Activated naive CD8-positive, alpha-beta T cell treated with anti-CD3 and anti-CD28 coated beads for 36 hours (primary cell): ENCODE measurements around the gene BCAS2. TPM values are rescaled to one million over a fixed set of nuclear protein-coding genes. Genes with fewer than 3 reads are reported as not detected.
"Not testable (repeated sequence)": the region's sequence is repeated elsewhere in the genome, so short reads cannot be mapped to it uniquely, and the experiment has no call there.

Experiments
- DNase-seq: peaks from one replicate; pipeline ENCODE4 v3.0.0; 2021
- H3K27ac Mint-ChIP-seq: one replicate; pipeline ENCODE4 v1.8.0; 2022; ENCODE audit warnings: mild to moderate bottlenecking, moderate library complexity, mixed read lengths
- H3K27me3 Mint-ChIP-seq: one replicate; pipeline ENCODE4 v1.8.0; 2022; ENCODE audit warnings: mild to moderate bottlenecking, mixed read lengths
- H3K36me3 Mint-ChIP-seq: one replicate; pipeline ENCODE4 v1.8.0; 2021; ENCODE audit warnings: mild to moderate bottlenecking, mixed read lengths
- H3K4me1 Mint-ChIP-seq: one replicate; pipeline ENCODE4 v1.8.0; 2021; ENCODE audit warnings: mixed read lengths
- H3K4me3 Mint-ChIP-seq: one replicate; pipeline ENCODE4 v1.8.0; 2022; ENCODE audit warnings: mild to moderate bottlenecking, moderate library complexity, mixed read lengths
- H3K9me3 Mint-ChIP-seq: one replicate; pipeline ENCODE4 v1.8.0; 2022; ENCODE audit warnings: mixed read lengths
- total RNA-seq, 2 experiments: library from RNA; stranded (reverse); gene quantifications; one replicate each; pipeline ENCODE4 v1.2.3, GENCODE V29; 2021

BCAS2 gene
- total RNA-seq, 2 experiments from 2014 or later = 68.0 to 69.1 TPM

GRCh38 chr1:114586513-114587047 lies 5.2 kb upstream of the BCAS2 start:
- peaks cover 4% of the 10 kb centered on the region for H3K36me3 Mint-ChIP-seq
- no peak overlapping the region for H3K4me3 Mint-ChIP-seq
- no peak overlapping the region for H3K27ac Mint-ChIP-seq
- H3K9me3 Mint-ChIP-seq = no peaks in the 10 kb centered on the region
- DNase-seq = no peak
- H3K4me1 Mint-ChIP-seq = peaks cover 7% of the 10 kb centered on the region
- H3K27me3 Mint-ChIP-seq = peaks cover 3% of the 10 kb centered on the region

GRCh38 chr1:114585231-114585630 lies 3.8 kb upstream of the BCAS2 start:
- Mint-ChIP-seq H3K4me3 (no peak overlapping the region), H3K4me1 (peaks cover 7% of the 10 kb centered on the region), H3K27ac (no peak overlapping the region), H3K36me3 (peaks cover 4% of the 10 kb centered on the region), H3K9me3 (no peaks in the 10 kb centered on the region), H3K27me3 (no peaks in the 10 kb centered on the region)
- no peak for DNase-seq

- no peak overlapping the region for H3K4me3 Mint-ChIP-seq
- H3K27ac Mint-ChIP-seq = no peak overlapping the region
- H3K36me3 Mint-ChIP-seq = peaks cover 33% of the 10 kb centered on the region
- no peaks in the 10 kb centered on the region for H3K27me3 Mint-ChIP-seq
- peaks cover 10% of the 10 kb centered on the region for H3K4me1 Mint-ChIP-seq
- H3K9me3 Mint-ChIP-seq = no peaks in the 10 kb centered on the region
- DNase-seq = no peak
Measured at GRCh38 chr1:114574365-114574764, 7.0 kb downstream of the BCAS2 start.

DNA sequence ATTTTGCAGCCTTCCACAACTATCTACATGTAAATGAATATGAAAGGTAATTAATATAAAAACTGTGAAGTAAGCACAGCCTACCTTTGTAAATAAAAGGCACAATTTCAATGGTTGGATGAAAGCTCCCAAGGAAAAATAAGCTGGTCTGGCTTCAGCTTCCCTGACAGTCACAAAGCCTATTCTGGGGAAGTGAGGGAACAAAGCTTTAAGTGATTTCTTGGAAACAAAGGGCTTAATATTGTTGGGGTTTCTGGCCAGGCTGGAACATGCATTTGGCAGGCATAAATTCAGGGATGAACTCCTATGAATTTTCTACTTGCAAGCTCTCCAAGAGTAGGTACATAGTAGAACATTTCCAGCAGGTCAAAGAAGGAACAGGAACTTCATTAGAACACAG lies 17.3 kb downstream of the BCAS2 start:
- Mint-ChIP-seq H3K27ac (no peak overlapping the region), H3K9me3 (peaks cover 9% of the 10 kb centered on the region), H3K27me3 (no peaks in the 10 kb centered on the region), H3K4me3 (no peak overlapping the region), H3K4me1 (peaks cover 3% of the 10 kb centered on the region), H3K36me3 (peaks cover 53% of the 10 kb centered on the region)
- no peak for DNase-seq

DNA sequence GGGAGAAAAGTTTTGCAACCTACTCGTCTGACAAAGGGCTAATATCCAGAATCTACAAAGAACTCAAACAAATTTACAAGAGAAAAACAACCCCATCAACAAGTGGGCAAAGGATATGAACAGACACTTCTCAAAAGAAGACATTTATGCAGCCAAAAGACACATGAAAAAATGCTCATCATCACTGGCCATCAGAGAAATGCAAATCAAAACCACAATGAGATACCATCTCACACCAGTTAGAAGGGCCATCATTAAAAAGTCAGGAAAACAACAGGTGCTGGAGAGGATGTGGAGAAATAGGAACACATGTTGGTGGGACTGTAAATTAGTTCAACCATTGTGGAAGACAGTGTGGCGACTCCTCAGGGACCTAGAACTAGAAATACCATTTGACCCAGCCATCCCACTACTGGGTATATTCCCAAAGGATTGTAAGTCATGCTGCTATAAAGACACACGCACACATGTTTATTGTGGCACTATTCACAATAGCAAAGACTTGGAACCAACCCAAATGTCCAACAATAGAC lies 18.4 kb downstream of the BCAS2 start:
- H3K27me3 Mint-ChIP-seq, DNase-seq, H3K9me3 Mint-ChIP-seq, H3K4me1 Mint-ChIP-seq, H3K4me3 Mint-ChIP-seq, H3K27ac Mint-ChIP-seq: not testable (repeated sequence)
- peaks cover 52% of the 10 kb centered on the region for H3K36me3 Mint-ChIP-seq

GRCh38 chr1:114561333-114561732 lies 20.1 kb downstream of the BCAS2 start:
- DNase-seq = no peak
- H3K36me3 Mint-ChIP-seq = peaks cover 38% of the 10 kb centered on the region
- H3K4me1 Mint-ChIP-seq = peaks cover 3% of the 10 kb centered on the region
- H3K4me3 Mint-ChIP-seq = no peak overlapping the region
- peaks cover 9% of the 10 kb centered on the region for H3K9me3 Mint-ChIP-seq
- no peak overlapping the region for H3K27ac Mint-ChIP-seq
- no peaks in the 10 kb centered on the region for H3K27me3 Mint-ChIP-seq

GRCh38 chr1:114559356-114559755 lies 22.1 kb downstream of the BCAS2 start:
- peaks cover 19% of the 10 kb centered on the region for H3K36me3 Mint-ChIP-seq
- H3K9me3 Mint-ChIP-seq = peaks cover 3% of the 10 kb centered on the region
- no peak overlapping the region for H3K4me3 Mint-ChIP-seq
- no peaks in the 10 kb centered on the region for H3K27me3 Mint-ChIP-seq
- H3K27ac Mint-ChIP-seq = no peak overlapping the region
- peaks cover 3% of the 10 kb centered on the region for H3K4me1 Mint-ChIP-seq
- DNase-seq = no peak

- Mint-ChIP-seq H3K27me3 (no peaks in the 10 kb centered on the region), H3K4me3 (no peak overlapping the region), H3K27ac (no peak overlapping the region)
Measured at GRCh38 chr1:114558544-114558943, 22.9 kb downstream of the BCAS2 start.

GRCh38 chr1:114554577-114554976 lies 26.8 kb downstream of the BCAS2 start:
- H3K4me3 Mint-ChIP-seq = no peak overlapping the region
- DNase-seq = no peak
- H3K36me3 Mint-ChIP-seq = no peaks in the 10 kb centered on the region
- H3K27me3 Mint-ChIP-seq = peaks cover 4% of the 10 kb centered on the region
- H3K9me3 Mint-ChIP-seq = no peaks in the 10 kb centered on the region
- no peak overlapping the region for H3K27ac Mint-ChIP-seq
- H3K4me1 Mint-ChIP-seq = no peaks in the 10 kb centered on the region

More at GRCh38 chr1:114558544-114558943, 22.9 kb downstream of the BCAS2 start:
- H3K36me3 Mint-ChIP-seq = peaks cover 12% of the 10 kb centered on the region
- peaks cover 3% of the 10 kb centered on the region for H3K4me1 Mint-ChIP-seq
- H3K9me3 Mint-ChIP-seq = peaks cover 3% of the 10 kb centered on the region
- DNase-seq = no peak

- peaks cover 4% of the 10 kb centered on the region for H3K27me3 Mint-ChIP-seq
- H3K4me1 Mint-ChIP-seq = no peaks in the 10 kb centered on the region
- no peak overlapping the region for H3K27ac Mint-ChIP-seq
- H3K36me3 Mint-ChIP-seq = no peaks in the 10 kb centered on the region
- DNase-seq = no peak
- no peak overlapping the region for H3K4me3 Mint-ChIP-seq
- no peaks in the 10 kb centered on the region for H3K9me3 Mint-ChIP-seq
Measured at GRCh38 chr1:114552106-114552639, 29.2 kb downstream of the BCAS2 start.

DNA sequence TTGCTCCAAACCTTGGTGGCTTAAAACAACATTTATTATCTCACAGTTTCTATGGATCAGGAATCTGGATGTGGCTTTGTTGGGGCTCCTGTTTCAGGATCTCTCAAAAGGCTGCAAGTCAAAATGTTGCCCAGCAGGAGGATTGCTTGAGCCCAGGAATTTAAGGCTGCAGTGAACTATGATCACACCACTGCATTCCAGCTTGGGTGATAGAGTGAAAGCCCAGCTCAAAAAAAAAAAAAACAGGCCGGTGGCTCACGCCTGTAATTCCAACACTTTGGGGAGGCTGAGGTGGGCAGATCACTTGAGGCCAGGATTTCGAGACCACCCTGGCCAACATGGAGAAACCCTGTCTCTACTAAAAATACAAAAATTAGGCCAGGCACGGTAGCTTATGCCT lies 30.0 kb downstream of the BCAS2 start:
- Mint-ChIP-seq H3K4me3 (no peak overlapping the region), H3K27me3 (peaks cover 4% of the 10 kb centered on the region), H3K27ac (no peak overlapping the region), H3K4me1 (no peaks in the 10 kb centered on the region), H3K36me3 (no peaks in the 10 kb centered on the region), H3K9me3 (no peaks in the 10 kb centered on the region)
- no peak for DNase-seq

- DNase-seq = no peak
- Mint-ChIP-seq H3K27me3 (peaks cover 4% of the 10 kb centered on the region), H3K27ac (no peak overlapping the region), H3K36me3 (no peaks in the 10 kb centered on the region), H3K9me3 (no peaks in the 10 kb centered on the region), H3K4me1 (no peaks in the 10 kb centered on the region), H3K4me3 (no peak overlapping the region)
Measured at GRCh38 chr1:114550336-114550735, 31.1 kb downstream of the BCAS2 start.

- H3K4me1 Mint-ChIP-seq = no peaks in the 10 kb centered on the region
- DNase-seq = no peak
- H3K9me3 Mint-ChIP-seq = no peaks in the 10 kb centered on the region
- H3K27me3 Mint-ChIP-seq = peaks cover 4% of the 10 kb centered on the region
- H3K36me3 Mint-ChIP-seq = no peaks in the 10 kb centered on the region
- H3K27ac Mint-ChIP-seq = no peak overlapping the region
- no peak overlapping the region for H3K4me3 Mint-ChIP-seq
Measured at GRCh38 chr1:114549137-114549536, 32.3 kb downstream of the BCAS2 start.

GRCh38 chr1:114547076-114547475 lies 34.3 kb downstream of the BCAS2 start:
- H3K4me3 Mint-ChIP-seq = no peak overlapping the region
- no peak for DNase-seq
- peaks cover 4% of the 10 kb centered on the region for H3K27me3 Mint-ChIP-seq
- H3K4me1 Mint-ChIP-seq = no peaks in the 10 kb centered on the region
- no peaks in the 10 kb centered on the region for H3K36me3 Mint-ChIP-seq
- no peaks in the 10 kb centered on the region for H3K9me3 Mint-ChIP-seq
- no peak overlapping the region for H3K27ac Mint-ChIP-seq

- no peaks in the 10 kb centered on the region for H3K4me1 Mint-ChIP-seq
- DNase-seq = no peak
- H3K27ac Mint-ChIP-seq = no peak overlapping the region
- H3K27me3 Mint-ChIP-seq = peaks cover under 1% of the 10 kb centered on the region
- H3K36me3 Mint-ChIP-seq = no peaks in the 10 kb centered on the region
- H3K4me3 Mint-ChIP-seq = no peak overlapping the region
- no peaks in the 10 kb centered on the region for H3K9me3 Mint-ChIP-seq
Measured at GRCh38 chr1:114545796-114546195, 35.6 kb downstream of the BCAS2 start.

DNA sequence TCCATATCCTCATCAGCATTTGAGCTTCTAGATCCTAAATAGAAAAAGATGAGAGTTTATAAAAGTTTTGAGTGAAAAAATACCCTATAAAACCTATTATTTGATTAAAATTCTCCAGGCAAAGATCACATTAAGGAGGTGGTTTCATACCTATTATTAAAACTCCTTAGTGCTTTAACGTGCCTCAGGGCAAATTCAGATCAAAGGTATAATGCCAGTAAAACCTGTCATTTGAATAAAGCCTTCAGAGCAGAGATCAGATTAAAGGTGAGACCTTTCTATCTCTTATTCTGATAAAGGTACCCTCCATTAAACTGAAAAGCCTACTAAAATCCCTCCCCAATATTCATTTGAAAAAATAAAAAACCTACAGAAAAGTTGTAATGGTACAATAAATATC lies 36.1 kb downstream of the BCAS2 start:
- no peak overlapping the region for H3K4me3 Mint-ChIP-seq
- no peak for DNase-seq

More for the DNA sequence above, 36.1 kb downstream of the BCAS2 start:
- Mint-ChIP-seq H3K4me1 (no peaks in the 10 kb centered on the region), H3K27ac (no peak overlapping the region), H3K9me3 (no peaks in the 10 kb centered on the region), H3K27me3 (no peaks in the 10 kb centered on the region), H3K36me3 (no peaks in the 10 kb centered on the region)
